ENCODE data around the gene FBLN1. TPM values are rescaled to one million over a fixed set of nuclear protein-coding genes. Genes with fewer than 3 reads are reported as not detected.

The FBLN1 gene
- total and polyA plus RNA-seq, 2 of the 13 experiments (the other 11 are each of a cell fraction or from before 2014, with no cell fraction given), result 37.3 to 103 TPM

DNA sequence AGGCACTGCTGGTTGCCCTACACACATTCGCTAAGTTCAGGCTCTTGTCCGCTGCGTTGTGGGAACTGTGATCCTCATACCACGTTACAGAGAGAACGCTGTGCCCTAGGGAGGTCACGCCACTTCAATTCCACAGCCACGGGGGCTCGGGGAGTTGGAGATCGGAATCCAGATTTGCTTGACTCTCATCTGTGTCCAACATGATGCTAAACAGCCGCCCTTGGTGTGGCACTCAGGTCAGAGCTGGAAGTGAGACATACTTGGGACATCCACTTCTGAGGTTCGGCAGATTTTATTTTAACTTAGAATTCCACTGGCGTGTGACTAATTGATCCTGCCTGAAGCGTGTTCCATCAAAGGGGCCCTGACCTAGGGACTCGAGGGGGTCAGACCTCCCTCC is 47.5 kb upstream of the FBLN1 start (continued):
- TF ChIP-seq GLI4 (CRISPR knock-in tag; IDR thresholded peaks at IDR 0.05; ENCODE audit: borderline replicate concordance) (no peak), KLF12 (CRISPR knock-in tag; IDR thresholded peaks at IDR 0.05; ENCODE audit: borderline replicate concordance) (no peak), ZNF660 (CRISPR knock-in tag; IDR thresholded peaks at IDR 0.05; ENCODE audit: borderline replicate concordance, low read depth) (no peak), NONO (IDR thresholded peaks at IDR 0.05) (no peak), NONO (CRISPR knock-in tag; conservative IDR thresholded peaks at IDR 0.05) (no peak), ZNF737 (CRISPR knock-in tag; IDR thresholded peaks at IDR 0.05; ENCODE audit: borderline replicate concordance) (no peak), GABPB1 (CRISPR knock-in tag; IDR thresholded peaks at IDR 0.05) (no peak), FOSL1 (CRISPR knock-in tag; IDR thresholded peaks at IDR 0.05; ENCODE audit: borderline replicate concordance) (no peak), ZNF7 (CRISPR knock-in tag; IDR thresholded peaks at IDR 0.05) (no peak), THAP11 (CRISPR knock-in tag; IDR thresholded peaks at IDR 0.05) (no peak)
- TF ChIP-seq, protein P1, sequence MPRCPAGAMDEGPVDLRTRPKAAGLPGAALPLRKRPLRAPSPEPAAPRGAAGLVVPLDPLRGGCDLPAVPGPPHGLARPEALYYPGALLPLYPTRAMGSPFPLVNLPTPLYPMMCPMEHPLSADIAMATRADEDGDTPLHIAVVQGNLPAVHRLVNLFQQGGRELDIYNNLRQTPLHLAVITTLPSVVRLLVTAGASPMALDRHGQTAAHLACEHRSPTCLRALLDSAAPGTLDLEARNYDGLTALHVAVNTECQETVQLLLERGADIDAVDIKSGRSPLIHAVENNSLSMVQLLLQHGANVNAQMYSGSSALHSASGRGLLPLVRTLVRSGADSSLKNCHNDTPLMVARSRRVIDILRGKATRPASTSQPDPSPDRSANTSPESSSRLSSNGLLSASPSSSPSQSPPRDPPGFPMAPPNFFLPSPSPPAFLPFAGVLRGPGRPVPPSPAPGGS (CRISPR knock-in tag; IDR thresholded peaks at IDR 0.05), result no peak
- TF ChIP-seq, protein P2, sequence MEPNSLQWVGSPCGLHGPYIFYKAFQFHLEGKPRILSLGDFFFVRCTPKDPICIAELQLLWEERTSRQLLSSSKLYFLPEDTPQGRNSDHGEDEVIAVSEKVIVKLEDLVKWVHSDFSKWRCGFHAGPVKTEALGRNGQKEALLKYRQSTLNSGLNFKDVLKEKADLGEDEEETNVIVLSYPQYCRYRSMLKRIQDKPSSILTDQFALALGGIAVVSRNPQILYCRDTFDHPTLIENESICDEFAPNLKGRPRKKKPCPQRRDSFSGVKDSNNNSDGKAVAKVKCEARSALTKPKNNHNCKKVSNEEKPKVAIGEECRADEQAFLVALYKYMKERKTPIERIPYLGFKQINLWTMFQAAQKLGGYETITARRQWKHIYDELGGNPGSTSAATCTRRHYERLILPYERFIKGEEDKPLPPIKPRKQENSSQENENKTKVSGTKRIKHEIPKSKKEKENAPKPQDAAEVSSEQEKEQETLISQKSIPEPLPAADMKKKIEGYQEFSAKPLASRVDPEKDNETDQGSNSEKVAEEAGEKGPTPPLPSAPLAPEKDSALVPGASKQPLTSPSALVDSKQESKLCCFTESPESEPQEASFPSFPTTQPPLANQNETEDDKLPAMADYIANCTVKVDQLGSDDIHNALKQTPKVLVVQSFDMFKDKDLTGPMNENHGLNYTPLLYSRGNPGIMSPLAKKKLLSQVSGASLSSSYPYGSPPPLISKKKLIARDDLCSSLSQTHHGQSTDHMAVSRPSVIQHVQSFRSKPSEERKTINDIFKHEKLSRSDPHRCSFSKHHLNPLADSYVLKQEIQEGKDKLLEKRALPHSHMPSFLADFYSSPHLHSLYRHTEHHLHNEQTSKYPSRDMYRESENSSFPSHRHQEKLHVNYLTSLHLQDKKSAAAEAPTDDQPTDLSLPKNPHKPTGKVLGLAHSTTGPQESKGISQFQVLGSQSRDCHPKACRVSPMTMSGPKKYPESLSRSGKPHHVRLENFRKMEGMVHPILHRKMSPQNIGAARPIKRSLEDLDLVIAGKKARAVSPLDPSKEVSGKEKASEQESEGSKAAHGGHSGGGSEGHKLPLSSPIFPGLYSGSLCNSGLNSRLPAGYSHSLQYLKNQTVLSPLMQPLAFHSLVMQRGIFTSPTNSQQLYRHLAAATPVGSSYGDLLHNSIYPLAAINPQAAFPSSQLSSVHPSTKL (CRISPR knock-in tag; IDR thresholded peaks at IDR 0.05), result no peak

Measured in HepG2 (cell line).